A549 (cell line): ENCODE measurements around the gene TRUB2. TPM values are rescaled to one million over a fixed set of nuclear protein-coding genes. Genes with fewer than 3 reads are reported as not detected.
A peak's percentile ranks its signal among the peaks of the same experiment; 100 is the strongest.

Source experiments
- ATAC-seq, 2 experiments: fragments of 200-7000 bp in 1 of 2; fragments of >200 bp in 1 of 2; cut with Nextera tagmentation in 1 of 2; cut with Tn5 transposase in 1 of 2; 3 replicates each; pipeline versions ENCODE4 v1.8.0 to v1.9.1; 2018 to 2020; ENCODE audit warnings: mild to moderate bottlenecking in 1 of 2, moderate library complexity in 1 of 2
- CTCF ChIA-PET: fragments of 300-600 bp; sonication (Branson Sonifier 250); formaldehyde crosslinking; extraction: SDS; loops from one replicate; lab custom pipeline; 2021; ENCODE audit warnings: antibody characterized with exemption, inconsistent platforms; lab: Yijun Ruan, JAX
- POLR2A ChIA-PET: fragments of 350-600 bp; formaldehyde crosslinking; extraction: SDS; loops from one replicate; lab custom pipeline; 2021; ENCODE audit warnings: antibody characterized with exemption, inconsistent platforms; lab: Yijun Ruan, JAX
- DNase-seq, 2 experiments: peaks; one replicate each; pipeline versions ENCODE4 v3.0.0 to v3.0.0-alpha.2; 2011 to 2016; ENCODE audit warnings: low read depth in 1 of 2, low spot score in 1 of 2
- FAIRE-seq: peaks from 2 replicates; lab custom pipeline; 2011; peaks lifted over from hg19 to GRCh38; lab: Jason Lieb, UNC
- H3K27ac ChIP-seq, 2 experiments: fragments of >200 bp; sonication (Bioruptor Twin); formaldehyde crosslinking; 3 replicates each; pipeline ENCODE4 v1.5.1; 2016 to 2017
- H3K4me1 ChIP-seq: fragments of >200 bp; sonication (Bioruptor Twin); formaldehyde crosslinking; 3 replicates; pipeline ENCODE4 v1.6.1; 2016
- H3K4me2 ChIP-seq: fragments of >200 bp; sonication (Bioruptor Twin); formaldehyde crosslinking; 3 replicates; pipeline ENCODE4 v1.6.1; 2016
- H3K4me3 ChIP-seq: fragments of >200 bp; sonication (Bioruptor Twin); formaldehyde crosslinking; 3 replicates; pipeline ENCODE4 v1.5.1; 2016
- H3K9me3 ChIP-seq: fragments of >200 bp; sonication (Bioruptor Twin); formaldehyde crosslinking; 3 replicates; pipeline ENCODE4 v1.6.1; 2016
- BHLHE40 ChIP-seq: IDR thresholded peaks from 2 replicates; pipeline ENCODE4 v1.6.1; 2012; ENCODE audit warnings: low read depth, low read length, inconsistent platforms
- CBX2 ChIP-seq: fragments of 200-600 bp; sonication (generic); IDR thresholded peaks from 2 replicates; pipeline ENCODE4 v1.6.1; 2016; ENCODE audit warnings: low read depth, mild to moderate bottlenecking, borderline replicate concordance
- CEBPB ChIP-seq, 2 experiments: fragments of >200 bp in 1 of 2; sonication (Bioruptor Twin) in 1 of 2; formaldehyde crosslinking in 1 of 2; IDR thresholded peaks; 2 replicates each; pipeline ENCODE4 v1.6.1; 2012 to 2016
- EHF ChIP-seq: fragments of 250-450 bp; sonication (Bioruptor Pico); IDR thresholded peaks from 2 replicates; pipeline ENCODE4 v1.5.0; 2020; ENCODE audit warnings: mild to moderate bottlenecking
- EHMT2 ChIP-seq: fragments of 200-600 bp; sonication (generic); IDR thresholded peaks from 2 replicates; pipeline ENCODE4 v1.6.1; 2016; ENCODE audit warnings: antibody characterized with exemption, low read depth, mild to moderate bottlenecking, moderate library complexity
- ESRRA ChIP-seq: fragments of 150-350 bp; IDR thresholded peaks from 2 replicates; pipeline ENCODE4 v1.6.1; 2014; ENCODE audit warnings: mild to moderate bottlenecking, low read length, borderline replicate concordance
- FOSB ChIP-seq: fragments of 250-450 bp; sonication (Bioruptor Pico); IDR thresholded peaks from 2 replicates; pipeline ENCODE4 v1.5.0; 2020; ENCODE audit warnings: mild to moderate bottlenecking, moderate library complexity
- GATA3 ChIP-seq: IDR thresholded peaks from 2 replicates; pipeline ENCODE4 v1.6.1; 2012; ENCODE audit warnings: borderline replicate concordance
- HEYL ChIP-seq: fragments of 250-450 bp; sonication (Bioruptor Pico); IDR thresholded peaks from 2 replicates; pipeline ENCODE4 v1.8.0; 2021; ENCODE audit warnings: mild to moderate bottlenecking, moderate library complexity
- HOXA7 ChIP-seq: fragments of 250-450 bp; sonication (Bioruptor Pico); IDR thresholded peaks from 2 replicates; pipeline ENCODE4 v1.5.0; 2020; ENCODE audit warnings: mild to moderate bottlenecking, moderate library complexity
- HOXB13 ChIP-seq: fragments of 250-450 bp; sonication (Bioruptor Pico); IDR thresholded peaks from 2 replicates; pipeline ENCODE4 v1.5.0; 2020; ENCODE audit warnings: low read depth, mild to moderate bottlenecking, moderate library complexity
- HOXB5 ChIP-seq: fragments of 250-450 bp; sonication (Bioruptor Pico); IDR thresholded peaks from 2 replicates; pipeline ENCODE4 v1.5.0; 2020; ENCODE audit warnings: mild to moderate bottlenecking, moderate library complexity
- JUN ChIP-seq, 2 experiments: fragments of >200 bp; sonication (Bioruptor Twin); formaldehyde crosslinking; IDR thresholded peaks; 2 replicates in 1 of 2; 3 replicates in 1 of 2; pipeline ENCODE4 v1.6.1; 2016 to 2017
- JUNB ChIP-seq: fragments of >200 bp; sonication (Bioruptor Twin); formaldehyde crosslinking; IDR thresholded peaks from 2 replicates; pipeline ENCODE4 v1.6.1; 2016
- MAFK ChIP-seq: fragments of 450-650 bp; IDR thresholded peaks from 2 replicates; pipeline ENCODE4 v1.6.1; 2014; ENCODE audit not compliant: partially characterized antibody
- NFE2L2 ChIP-seq: fragments of 150-350 bp; conservative IDR thresholded peaks from 2 replicates; pipeline ENCODE4 v1.6.1; 2014; ENCODE audit warnings: low read length
- RAD21 ChIP-seq, 2 experiments: fragments of >200 bp in 1 of 2; sonication (Bioruptor Twin) in 1 of 2; formaldehyde crosslinking in 1 of 2; IDR thresholded peaks in 1 of 2; conservative IDR thresholded peaks in 1 of 2; 2 replicates in 1 of 2; 3 replicates in 1 of 2; pipeline ENCODE4 v1.6.1; 2012 to 2018; ENCODE audit warnings: inconsistent platforms in 1 of 2
- RARB ChIP-seq: fragments of 250-450 bp; sonication (Bioruptor Pico); IDR thresholded peaks from 2 replicates; pipeline ENCODE4 v1.8.0; 2021; ENCODE audit warnings: mild to moderate bottlenecking, moderate library complexity
- RCOR1 ChIP-seq: fragments of 150-350 bp; IDR thresholded peaks from 2 replicates; pipeline ENCODE4 v1.6.1; 2014; ENCODE audit warnings: antibody characterized with exemption, low read length, low read depth
- RFX5 ChIP-seq: fragments of 450-650 bp; IDR thresholded peaks from 2 replicates; pipeline ENCODE4 v1.7.1; 2014; ENCODE audit warnings: antibody characterized with exemption, mild to moderate bottlenecking, moderate library complexity
- RNF2 ChIP-seq: fragments of 200-600 bp; sonication (generic); IDR thresholded peaks from 2 replicates; pipeline ENCODE4 v1.6.1; 2016; ENCODE audit warnings: low read depth, mild to moderate bottlenecking, antibody characterized with exemption, moderate library complexity, borderline replicate concordance
- SMC3 ChIP-seq: fragments of >200 bp; sonication (Bioruptor Twin); formaldehyde crosslinking; IDR thresholded peaks from 3 replicates; pipeline ENCODE4 v1.6.1; 2018; ENCODE audit warnings: inconsistent platforms
- TFCP2L1 ChIP-seq: fragments of 250-450 bp; sonication (Bioruptor Pico); IDR thresholded peaks from 2 replicates; pipeline ENCODE4 v1.5.0; 2021; ENCODE audit warnings: mild to moderate bottlenecking
- ZC3H11A ChIP-seq: fragments of 450-650 bp; IDR thresholded peaks from 2 replicates; pipeline ENCODE4 v1.6.1; 2014; ENCODE audit warnings: antibody characterized with exemption, mild to moderate bottlenecking
- ZFP36 ChIP-seq: fragments of 450-650 bp; IDR thresholded peaks from 2 replicates; pipeline ENCODE4 v1.6.1; 2014; ENCODE audit warnings: borderline replicate concordance; ENCODE audit not compliant: partially characterized antibody
- ZNF302 ChIP-seq: fragments of 250-450 bp; sonication (Bioruptor Pico); IDR thresholded peaks from 2 replicates; pipeline ENCODE4 v1.9.0; 2021; ENCODE audit warnings: inconsistent platforms, mild to moderate bottlenecking, moderate library complexity
- WGBS: methylation state at CpG from one replicate; pipeline ENCODE4 v1.1.6; 2017; ENCODE audit errors: missing lambda C conversion rate; 5-methylcytosine and 5-hydroxymethylcytosine counted together
- polyA plus RNA-seq, 4 experiments: library from polyadenylated mRNA; depleted of rRNA in 3 of 4; stranded (reverse); fragments of >200 nt; fragmentation: RNase III in 1 of 4; extraction: RNeasy Plus Mini Kit Qiagen cat#74134 plus additional on column Dnase treatment in 1 of 4; gene quantifications; 2 replicates in 3 of 4; 3 replicates in 1 of 4; pipeline ENCODE4 v1.2.3, GENCODE V29; 2011 to 2017
- TF ChIP-seq, protein P1 (sequence below): IDR thresholded peaks from 2 replicates; pipeline ENCODE4 v1.6.1; 2012
- TF ChIP-seq, protein P2 (sequence below): fragments of 250-450 bp; sonication (Bioruptor Pico); IDR thresholded peaks from 2 replicates; pipeline ENCODE4 v1.5.0; 2021; ENCODE audit warnings: mild to moderate bottlenecking, moderate library complexity, borderline replicate concordance
- TF ChIP-seq, protein P3 (sequence below): fragments of 250-450 bp; sonication (Bioruptor Pico); IDR thresholded peaks from 2 replicates; pipeline ENCODE4 v1.5.0; 2020; ENCODE audit warnings: low read depth, mild to moderate bottlenecking, moderate library complexity
- TF ChIP-seq, protein P4 (sequence below): fragments of >200 bp; sonication (Bioruptor Twin); formaldehyde crosslinking; IDR thresholded peaks from 3 replicates; pipeline ENCODE4 v1.5.1; 2016
- TF ChIP-seq, protein P5 (sequence below): fragments of 450-650 bp; IDR thresholded peaks from 2 replicates; pipeline ENCODE4 v1.6.1; 2014; ENCODE audit warnings: antibody characterized with exemption
- TF ChIP-seq, protein P6 (sequence below): IDR thresholded peaks from 2 replicates; pipeline ENCODE4 v1.6.1; 2012

TRUB2 gene
- polyA plus RNA-seq, 2 of the 4 experiments (the other 2 are of a cell fraction), result 29.0 to 38.7 TPM

DNA sequence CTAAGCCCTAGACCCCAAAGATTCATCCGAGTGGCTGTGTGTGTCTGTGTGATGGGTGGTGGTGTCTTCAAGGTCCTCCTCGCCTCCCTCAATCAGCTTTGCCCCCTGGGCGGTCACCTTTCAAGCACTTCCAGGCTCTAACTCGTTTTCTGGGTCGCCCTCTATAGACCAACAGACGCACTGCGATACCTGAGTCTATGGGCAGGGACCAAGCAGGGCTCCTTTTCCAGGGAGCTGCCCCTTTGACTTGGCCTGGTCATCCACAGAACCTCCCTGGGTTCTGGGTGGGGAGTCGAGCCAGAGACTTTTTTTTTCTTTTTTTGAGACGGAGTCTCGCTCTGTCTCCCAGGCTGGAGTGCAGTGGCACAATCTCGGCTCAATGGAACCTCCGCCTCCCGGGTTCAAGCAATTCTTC is 19.2 kb upstream of the TRUB2 start:
- 21% methylated on average over 13 of the region's 13 CpGs for WGBS
- ChIA-PET POLR2A (interaction anchor here (0.6 to 2.0 kb wide), 10 partner anchors 9 to 211 kb away, joined by 3 to 13 read pairs (median 4); partner anchors contain the start of genes GOLGA2, SPTAN1, SWI5 and URM1), CTCF (interaction anchor here (0.6 to 7.2 kb wide), 31 partner anchors 9 to 503 kb away, joined by 3 to 206 read pairs (median 5); partner anchors contain the start of genes COQ4, TRUB2 and URM1)
- TF ChIP-seq HEYL (CRISPR knock-in tag), result no peak
- peak; percentile 64 for TF ChIP-seq SMC3
- no peak for TF ChIP-seq BHLHE40
- TF ChIP-seq RNF2, result no peak
- TF ChIP-seq, protein P1, sequence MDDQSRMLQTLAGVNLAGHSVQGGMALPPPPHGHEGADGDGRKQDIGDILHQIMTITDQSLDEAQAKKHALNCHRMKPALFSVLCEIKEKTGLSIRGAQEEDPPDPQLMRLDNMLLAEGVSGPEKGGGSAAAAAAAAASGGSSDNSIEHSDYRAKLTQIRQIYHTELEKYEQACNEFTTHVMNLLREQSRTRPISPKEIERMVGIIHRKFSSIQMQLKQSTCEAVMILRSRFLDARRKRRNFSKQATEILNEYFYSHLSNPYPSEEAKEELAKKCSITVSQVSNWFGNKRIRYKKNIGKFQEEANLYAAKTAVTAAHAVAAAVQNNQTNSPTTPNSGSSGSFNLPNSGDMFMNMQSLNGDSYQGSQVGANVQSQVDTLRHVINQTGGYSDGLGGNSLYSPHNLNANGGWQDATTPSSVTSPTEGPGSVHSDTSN, result no peak
- TF ChIP-seq ZFP36, result no peak
- no peak for TF ChIP-seq HOXB13
- TF ChIP-seq, protein P2, sequence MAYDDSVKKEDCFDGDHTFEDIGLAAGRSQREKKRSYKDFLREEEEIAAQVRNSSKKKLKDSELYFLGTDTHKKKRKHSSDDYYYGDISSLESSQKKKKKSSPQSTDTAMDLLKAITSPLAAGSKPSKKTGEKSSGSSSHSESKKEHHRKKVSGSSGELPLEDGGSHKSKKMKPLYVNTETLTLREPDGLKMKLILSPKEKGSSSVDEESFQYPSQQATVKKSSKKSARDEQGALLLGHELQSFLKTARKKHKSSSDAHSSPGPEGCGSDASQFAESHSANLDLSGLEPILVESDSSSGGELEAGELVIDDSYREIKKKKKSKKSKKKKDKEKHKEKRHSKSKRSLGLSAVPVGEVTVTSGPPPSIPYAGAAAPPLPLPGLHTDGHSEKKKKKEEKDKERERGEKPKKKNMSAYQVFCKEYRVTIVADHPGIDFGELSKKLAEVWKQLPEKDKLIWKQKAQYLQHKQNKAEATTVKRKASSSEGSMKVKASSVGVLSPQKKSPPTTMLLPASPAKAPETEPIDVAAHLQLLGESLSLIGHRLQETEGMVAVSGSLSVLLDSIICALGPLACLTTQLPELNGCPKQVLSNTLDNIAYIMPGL (CRISPR knock-in tag), result no peak
- no peak; the same call in 1 of the 2 replicates for TF ChIP-seq ESRRA
- TF ChIP-seq HOXA7 (CRISPR knock-in tag), result no peak
- TF ChIP-seq EHMT2, result no peak
- TF ChIP-seq RARB (CRISPR knock-in tag), result no peak
- TF ChIP-seq HOXB5 (CRISPR knock-in tag), result no peak
- no peak for TF ChIP-seq EHF (CRISPR knock-in tag)
- TF ChIP-seq CBX2, result no peak
- TF ChIP-seq MAFK, result no peak
- no peak for TF ChIP-seq JUNB
- TF ChIP-seq, protein P3, sequence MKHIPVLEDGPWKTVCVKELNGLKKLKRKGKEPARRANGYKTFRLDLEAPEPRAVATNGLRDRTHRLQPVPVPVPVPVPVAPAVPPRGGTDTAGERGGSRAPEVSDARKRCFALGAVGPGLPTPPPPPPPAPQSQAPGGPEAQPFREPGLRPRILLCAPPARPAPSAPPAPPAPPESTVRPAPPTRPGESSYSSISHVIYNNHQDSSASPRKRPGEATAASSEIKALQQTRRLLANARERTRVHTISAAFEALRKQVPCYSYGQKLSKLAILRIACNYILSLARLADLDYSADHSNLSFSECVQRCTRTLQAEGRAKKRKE (CRISPR knock-in tag), result no peak
- peak; percentile 63 to 71 for TF ChIP-seq RAD21 (conservative IDR thresholded peaks at IDR 0.05 in 1 of 2, IDR thresholded peaks at IDR 0.05 in 1 of 2)
- no peak for TF ChIP-seq NFE2L2
- no peak for TF ChIP-seq ZNF302
- TF ChIP-seq, protein P4, sequence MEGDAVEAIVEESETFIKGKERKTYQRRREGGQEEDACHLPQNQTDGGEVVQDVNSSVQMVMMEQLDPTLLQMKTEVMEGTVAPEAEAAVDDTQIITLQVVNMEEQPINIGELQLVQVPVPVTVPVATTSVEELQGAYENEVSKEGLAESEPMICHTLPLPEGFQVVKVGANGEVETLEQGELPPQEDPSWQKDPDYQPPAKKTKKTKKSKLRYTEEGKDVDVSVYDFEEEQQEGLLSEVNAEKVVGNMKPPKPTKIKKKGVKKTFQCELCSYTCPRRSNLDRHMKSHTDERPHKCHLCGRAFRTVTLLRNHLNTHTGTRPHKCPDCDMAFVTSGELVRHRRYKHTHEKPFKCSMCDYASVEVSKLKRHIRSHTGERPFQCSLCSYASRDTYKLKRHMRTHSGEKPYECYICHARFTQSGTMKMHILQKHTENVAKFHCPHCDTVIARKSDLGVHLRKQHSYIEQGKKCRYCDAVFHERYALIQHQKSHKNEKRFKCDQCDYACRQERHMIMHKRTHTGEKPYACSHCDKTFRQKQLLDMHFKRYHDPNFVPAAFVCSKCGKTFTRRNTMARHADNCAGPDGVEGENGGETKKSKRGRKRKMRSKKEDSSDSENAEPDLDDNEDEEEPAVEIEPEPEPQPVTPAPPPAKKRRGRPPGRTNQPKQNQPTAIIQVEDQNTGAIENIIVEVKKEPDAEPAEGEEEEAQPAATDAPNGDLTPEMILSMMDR, result peak; percentile 60
- TF ChIP-seq CEBPB (IDR thresholded peaks at IDR 0.05), result no peak
- TF ChIP-seq ZC3H11A, result no peak
- no peak for TF ChIP-seq TFCP2L1
- TF ChIP-seq, protein P5, sequence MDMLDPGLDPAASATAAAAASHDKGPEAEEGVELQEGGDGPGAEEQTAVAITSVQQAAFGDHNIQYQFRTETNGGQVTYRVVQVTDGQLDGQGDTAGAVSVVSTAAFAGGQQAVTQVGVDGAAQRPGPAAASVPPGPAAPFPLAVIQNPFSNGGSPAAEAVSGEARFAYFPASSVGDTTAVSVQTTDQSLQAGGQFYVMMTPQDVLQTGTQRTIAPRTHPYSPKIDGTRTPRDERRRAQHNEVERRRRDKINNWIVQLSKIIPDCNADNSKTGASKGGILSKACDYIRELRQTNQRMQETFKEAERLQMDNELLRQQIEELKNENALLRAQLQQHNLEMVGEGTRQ, result no peak
- TF ChIP-seq RFX5, result no peak
- TF ChIP-seq FOSB (CRISPR knock-in tag), result no peak
- no peak for TF ChIP-seq RCOR1
- TF ChIP-seq JUN (IDR thresholded peaks at IDR 0.05), result no peak
- TF ChIP-seq, protein P6, sequence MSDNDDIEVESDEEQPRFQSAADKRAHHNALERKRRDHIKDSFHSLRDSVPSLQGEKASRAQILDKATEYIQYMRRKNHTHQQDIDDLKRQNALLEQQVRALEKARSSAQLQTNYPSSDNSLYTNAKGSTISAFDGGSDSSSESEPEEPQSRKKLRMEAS, result peak; percentile 36; the same call in 1 of the 2 replicates
- no peak for TF ChIP-seq GATA3
- Histone ChIP-seq H3K4me2 (peak overlapping the region; percentile 99), H3K4me3 (peak overlapping the region; percentile 90), H3K27ac (peak overlapping the region; percentile 89 to 92), H3K9me3 (no peaks in the 10 kb centered on the region), H3K4me1 (0 out of 3 replicates have a peak, but pooled peaks cover 4% of the 10 kb centered on the region)
- peak; percentile 84 to 94 for DNase-seq
- no peak for FAIRE-seq
- peak; percentile 74 to 84 for ATAC-seq
